ENCODE data around the gene GALNT2.

Gene GALNT2

DNA sequence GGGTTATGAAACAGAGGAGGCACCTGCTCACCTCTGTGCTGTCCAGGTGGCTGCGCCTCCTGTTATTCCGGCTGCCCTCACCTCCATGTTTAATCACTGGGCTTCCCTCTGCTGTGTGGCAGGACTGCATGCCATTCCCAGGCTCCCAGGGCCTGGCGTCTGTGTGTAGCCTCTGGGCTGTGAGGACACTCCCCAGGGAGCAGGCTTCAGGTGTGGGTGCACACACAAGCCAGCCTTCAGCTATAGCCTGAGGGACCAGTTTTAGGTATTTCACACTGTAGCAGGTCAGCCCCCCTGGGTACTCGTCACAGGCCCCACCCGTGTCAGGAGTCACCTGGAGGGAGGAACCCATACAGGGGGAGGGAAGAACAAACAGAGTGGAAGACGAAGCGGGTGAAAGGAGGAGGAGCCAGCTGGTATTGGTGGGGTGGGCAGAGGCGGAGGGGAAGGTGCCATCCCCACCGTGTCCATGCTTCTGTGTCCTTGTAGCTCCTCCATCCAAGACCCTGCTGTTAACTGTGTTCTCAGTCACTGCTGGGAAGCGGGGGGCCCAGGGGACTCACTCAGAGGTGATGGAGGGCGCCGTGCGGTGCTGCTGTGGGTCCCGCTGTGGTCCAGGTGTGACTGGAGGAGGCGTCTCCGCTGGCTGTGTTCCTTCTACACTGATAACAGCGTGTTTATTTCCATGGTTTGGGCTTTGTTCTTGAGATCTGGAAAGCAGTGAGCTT lies 200.5 kb downstream of the GALNT2 start:
- no peak for DNase-seq

DNA sequence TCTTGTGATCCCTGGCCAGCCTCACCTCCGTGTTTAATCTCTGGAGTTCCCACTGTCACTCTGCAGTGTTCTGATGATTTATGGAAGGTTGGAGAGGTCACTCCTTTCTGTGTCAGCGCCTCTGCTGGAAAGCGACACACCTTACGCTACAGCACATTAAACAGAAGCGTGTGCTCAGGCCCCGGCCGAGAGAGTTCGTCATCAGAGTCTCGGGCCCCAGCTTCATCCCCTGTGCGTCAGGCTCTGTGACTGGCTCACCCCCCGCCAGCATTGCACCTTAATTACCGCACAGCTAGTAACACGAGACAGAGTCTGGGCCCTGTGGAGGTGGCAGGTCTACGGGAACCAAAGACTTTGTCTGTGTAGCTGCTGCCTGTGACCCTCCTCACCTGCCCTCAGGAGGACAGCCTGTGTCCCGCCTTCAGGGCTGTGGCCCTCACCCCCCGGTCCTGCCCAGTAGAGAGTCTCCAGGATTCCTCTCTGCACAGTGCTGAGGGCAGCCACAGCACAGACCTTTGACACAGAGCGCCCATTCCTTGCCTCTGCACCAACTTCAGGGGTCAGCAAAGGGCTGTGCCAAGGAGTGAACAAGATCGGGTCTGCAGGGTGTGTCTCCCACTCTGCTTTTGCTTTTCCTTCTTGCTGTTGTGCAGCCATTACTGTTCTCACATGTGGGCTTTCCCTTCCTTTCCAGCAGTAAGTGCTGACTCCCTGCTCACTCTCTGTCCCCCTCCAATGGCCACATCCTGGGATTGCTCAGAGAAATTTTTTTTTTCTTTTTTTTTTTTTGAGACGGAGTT lies 201.5 kb downstream of the GALNT2 start:
- DNase-seq = peak; percentile 84

DNA sequence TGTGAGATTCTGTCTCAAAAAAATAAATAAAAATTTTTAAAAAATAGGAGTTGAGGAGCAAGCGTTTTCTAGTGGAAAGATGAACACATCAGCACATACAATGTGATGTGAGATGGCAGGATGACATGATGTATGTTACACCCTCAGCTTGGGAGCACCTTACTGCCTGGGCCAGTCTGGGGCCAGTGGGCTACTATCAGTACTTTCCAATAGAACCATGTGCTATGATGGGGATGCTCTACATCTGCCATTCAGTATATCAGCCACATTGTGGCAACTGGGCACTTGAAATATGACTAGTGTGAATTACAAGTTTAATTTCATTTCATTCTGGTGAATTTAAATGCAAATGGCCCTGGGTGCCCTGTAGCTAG lies 203.1 kb downstream of the GALNT2 start:
- DNase-seq = no peak

DNA sequence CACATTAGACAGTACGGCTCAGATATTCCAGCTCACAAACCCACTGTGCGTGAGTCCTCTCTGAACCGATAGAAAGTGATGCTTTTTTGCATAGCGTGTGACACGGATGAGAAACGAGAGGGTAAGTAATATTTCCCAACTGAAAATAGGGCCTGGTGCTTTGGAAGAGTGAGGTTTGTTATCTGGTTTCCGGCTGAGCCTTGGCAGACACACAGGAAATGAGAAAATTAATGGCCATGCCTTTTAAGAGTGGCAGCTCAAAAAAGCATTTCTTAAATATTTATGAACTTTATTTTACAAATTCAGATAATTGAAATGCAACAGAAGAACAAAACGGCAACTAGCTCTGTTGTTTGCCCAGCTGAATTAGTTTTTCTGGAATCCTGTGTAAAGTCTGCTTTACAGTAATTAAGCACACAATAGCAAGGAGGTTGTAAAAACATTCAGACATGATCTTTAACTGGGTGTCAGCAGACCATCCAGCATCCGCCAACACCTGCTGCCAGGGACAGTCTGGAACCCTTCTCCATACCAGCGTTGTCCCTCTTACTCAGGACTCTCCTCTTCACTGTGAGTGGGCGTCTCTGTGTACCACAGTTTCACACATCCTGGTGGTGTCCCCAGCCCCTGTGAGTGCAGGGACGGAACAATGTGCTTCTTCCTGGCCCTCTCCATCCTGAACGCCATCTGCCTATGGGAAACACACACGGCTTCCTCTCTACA lies 203.7 kb downstream of the GALNT2 start:
- DNase-seq = no peak

DNA sequence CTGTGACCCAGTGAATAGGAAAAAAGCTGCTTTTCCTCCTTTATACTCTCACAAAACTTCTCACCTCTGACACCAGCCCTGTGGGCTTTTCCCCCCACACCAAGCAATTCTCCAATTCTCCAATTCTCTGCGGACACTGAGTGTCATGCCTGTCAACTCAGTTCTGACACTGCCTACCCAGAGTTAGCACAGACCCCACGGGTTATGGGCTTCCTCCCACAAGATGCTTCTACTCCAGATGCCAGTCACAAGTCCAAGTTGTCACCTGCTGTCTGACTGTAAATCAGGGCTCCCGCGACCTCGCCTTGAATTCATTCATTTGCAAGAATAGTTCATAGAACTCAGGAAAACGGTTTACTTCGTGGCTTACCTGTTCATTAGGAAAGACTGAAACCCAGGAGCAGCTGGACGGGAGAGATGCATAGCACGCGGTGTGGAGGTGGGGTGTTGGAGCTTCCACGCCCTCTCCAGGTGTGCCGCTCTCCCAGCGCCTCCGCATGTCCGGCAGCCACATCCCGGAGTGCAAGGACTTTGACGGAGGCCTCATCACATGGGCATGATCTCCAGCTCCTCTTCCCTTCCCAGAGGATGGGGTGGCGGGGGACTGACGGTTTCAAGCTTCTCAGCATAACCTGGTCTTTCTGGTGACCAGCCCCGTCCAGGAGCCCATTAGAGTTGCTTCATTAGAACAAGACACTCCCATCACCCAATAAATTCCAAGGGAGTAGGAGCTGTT lies 204.4 kb downstream of the GALNT2 start:
- DNase-seq = no peak

DNA sequence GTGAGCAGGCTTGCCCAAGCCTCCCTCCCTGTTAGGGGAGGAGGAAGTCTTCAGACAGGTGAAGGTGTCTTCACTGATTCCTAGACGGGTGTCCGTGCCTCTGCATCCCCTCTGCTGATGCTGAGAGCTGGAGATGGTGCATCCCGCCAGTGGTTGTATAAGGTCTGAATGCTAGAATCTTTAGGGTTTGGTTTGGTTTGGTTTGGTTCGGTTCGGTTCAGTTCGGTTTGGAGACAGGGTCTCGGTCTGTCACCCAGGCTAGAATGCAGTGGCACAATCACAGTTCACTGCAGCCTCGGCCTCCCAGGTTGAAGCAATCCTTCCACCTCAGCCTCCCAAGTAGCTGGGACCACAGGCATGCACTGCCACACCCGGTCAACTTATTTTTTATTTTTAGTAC lies 205.5 kb downstream of the GALNT2 start:
- no peak for DNase-seq

DNA sequence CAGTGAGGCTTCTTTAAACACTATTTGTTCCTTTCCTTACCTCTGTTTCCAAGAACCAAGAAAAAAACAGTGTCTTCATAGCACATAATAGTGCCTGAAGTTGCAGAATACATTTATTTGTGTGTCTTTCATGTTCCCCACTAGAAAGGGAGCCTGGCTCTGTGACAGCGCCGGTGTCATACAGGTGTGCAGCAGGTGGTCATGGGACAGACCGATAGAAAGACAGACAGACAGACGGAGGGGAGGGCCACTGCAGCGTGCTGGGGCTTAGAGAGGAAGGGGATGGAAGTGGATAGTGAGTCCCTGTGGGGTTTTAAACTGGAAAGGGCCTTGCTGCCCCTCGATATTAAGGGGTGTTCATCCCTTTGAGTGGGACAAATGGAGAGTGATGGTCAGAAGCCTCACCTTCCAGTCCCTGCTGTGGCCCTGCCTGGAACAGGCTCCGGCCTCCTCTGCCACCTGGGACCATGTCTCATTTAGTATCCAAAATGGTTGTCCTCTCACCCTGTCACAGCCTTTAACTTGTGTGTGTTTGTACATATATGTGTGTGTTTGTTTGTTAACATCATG lies 206.2 kb downstream of the GALNT2 start:
- no peak for DNase-seq

DNA sequence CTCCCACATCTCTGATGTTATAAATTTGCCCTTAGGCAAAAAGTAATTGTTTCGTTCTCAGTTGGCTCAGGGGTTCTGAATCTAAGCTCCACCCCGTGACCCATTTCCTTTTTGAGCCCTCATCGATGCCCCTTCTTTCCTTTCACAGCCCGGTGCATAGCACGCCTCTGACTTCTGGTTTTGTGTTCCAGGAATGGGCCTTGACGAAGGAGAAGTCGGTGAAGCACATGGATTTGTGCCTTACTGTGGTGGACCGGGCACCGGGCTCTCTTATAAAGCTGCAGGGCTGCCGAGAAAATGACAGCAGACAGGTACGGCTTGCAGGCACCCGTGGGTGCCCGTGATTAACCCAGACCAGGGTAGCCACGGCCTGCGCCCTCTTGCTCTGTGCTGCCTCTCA lies 207.2 kb downstream of the GALNT2 start:
- DNase-seq = no peak

DNA sequence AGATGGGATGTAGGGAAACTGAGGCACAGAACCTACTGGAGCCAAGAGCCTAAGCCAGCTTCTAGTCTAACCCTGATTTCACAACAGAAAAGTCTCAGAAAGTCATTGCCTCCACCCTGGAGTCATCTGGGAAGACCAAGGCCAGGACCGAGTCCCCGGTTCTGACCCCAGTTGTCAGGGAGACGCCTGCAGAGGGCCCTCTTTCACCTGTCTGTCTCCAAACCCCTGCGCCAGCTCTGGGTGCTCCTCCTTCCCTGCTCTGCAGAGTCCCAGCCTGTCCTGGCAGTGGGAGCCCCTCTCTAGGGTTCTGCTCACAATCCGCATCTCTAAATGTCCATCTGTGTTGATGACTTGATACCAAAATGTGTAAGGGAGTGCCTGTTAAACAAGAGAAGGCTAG lies 209.4 kb downstream of the GALNT2 start:
- no peak for DNase-seq

DNA sequence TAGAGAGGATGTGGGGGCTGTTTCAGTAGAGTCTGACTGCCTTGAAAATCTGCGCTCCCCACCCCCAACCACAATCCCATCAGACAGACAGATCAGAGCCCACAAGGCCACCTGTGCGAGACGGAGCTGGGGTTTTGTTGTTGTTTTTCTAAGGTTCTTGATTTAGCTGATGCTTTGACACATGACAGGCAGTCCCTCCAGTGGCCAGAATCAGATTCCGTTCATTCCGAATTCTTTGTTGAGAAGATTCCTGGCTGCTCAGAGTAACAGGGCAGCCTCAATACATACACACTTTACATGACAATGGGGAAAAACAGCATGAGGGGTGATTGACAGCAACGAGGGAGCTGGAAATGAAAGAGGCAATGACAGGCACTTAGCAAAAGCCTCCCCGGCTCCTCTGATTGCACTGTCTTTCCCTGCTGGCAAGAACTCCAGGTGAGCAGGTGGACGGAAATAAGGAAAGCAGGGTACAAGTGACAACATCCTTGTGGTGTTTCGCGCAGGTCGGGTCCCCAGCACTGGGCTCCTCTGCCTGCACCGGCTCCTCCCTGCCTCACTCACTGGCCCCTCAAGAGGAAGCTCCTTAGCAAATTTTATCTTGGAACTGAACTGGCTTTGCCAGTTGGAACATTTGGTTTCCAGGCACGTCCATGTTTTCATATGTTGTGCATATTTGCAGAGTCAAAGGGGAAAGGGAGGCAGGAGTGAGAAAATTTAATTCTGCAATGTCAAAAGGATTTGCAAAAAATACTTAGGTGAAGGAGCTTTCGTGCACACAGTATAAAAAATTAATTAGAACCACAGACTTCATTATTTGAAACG lies 210.4 kb downstream of the GALNT2 start:
- DNase-seq = peak; percentile 72

DNA sequence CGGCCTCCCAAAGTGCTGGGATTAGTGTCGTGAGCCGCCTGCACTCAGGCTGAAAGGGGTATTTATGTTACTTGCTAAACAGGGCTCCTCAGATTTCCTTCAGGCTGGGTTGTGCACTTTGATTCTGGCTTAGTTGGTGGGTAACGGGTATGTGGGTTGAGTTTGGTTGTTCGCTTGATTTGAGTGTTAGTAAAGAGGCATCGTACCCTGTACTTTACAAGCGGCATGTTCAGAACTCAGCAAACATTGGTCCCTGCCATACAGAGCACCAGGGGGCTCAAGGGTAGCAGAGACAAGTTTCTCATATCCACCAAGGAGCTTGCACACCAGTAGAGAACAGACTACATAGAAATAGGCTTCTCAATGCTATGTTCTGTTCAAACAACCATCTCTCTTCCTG lies 211.3 kb downstream of the GALNT2 start:
- DNase-seq = no peak

DNA sequence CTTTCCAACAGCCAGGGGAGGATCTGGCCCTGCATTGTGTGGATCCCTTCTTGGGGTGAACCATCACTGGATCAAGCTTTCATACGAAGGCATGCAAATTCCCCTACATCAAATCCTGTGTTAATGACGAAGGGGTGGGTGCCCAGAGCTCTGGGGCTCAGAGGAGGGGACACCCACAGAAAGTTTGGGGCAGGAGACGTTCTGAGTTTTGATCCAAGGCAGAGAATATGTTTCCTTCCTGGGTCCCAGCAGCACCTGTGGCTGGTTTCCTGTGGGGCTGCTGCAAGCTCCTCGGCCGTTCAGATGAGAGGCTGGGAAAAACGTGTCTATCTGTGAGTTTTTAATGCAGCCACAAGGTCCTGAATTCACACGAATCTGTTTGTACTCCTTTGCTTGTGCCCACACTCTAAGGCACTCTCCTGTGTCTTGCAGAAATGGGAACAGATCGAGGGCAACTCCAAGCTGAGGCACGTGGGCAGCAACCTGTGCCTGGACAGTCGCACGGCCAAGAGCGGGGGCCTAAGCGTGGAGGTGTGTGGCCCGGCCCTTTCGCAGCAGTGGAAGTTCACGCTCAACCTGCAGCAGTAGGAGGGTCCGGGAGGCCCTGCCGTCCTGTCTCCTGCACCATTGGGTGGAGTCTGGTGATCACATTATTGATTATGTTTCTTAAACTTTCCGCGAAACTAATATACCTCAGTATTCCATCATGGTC lies 212.0 kb downstream of the GALNT2 start:
- no peak for DNase-seq

DNA sequence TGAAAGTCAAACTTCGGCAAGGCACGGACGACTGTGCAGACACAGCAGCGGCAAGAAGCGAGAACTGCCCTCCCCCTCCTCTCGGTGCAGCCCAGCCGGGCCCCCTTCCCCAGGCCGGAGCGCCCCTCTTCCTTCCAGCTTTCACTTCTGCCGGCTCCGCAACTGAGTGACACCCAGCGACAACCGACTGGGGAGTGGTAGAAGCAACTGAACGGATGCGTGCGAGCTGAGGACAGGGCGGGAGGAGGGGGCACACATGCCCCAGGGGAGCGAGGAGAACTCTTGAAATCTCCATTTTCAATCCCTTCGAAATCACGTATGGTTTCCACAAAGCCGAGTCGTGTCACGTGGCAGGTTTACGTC lies 212.5 kb downstream of the GALNT2 start:
- DNase-seq = no peak

DNA sequence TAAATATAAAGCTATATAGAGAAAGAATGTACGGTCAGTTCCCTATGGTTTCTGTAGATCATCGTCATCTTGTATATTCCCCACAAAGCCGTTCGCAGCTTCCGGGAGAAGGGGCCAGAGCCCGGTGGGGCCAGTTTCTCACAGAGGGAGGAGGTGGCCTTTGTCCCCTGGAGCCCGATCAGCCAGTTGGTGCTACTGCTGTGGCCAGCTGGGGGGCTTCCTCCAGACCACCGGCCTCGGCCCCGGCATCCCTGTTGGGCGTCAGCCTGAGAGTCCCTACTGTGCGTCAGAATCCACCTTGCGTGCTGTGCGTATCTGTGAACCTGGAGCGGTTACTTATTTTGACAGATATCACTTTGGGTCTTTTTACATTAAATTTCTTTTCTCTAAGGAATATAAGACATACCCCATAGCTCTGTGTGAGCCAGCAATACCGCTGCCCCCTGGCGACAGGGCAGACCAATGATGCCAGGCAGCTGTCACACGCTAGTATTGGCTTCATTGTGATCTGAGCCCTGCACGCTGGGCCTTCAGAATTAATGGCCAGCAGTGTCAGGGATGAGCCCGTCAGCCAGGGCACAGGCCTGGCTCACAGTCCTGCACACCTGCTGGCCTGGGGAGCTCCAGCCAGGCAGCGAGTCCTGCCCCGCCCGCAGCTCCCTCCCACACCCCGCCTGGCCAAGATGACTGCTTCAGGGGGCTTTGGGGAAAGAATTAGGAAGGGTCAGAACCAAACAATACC lies 213.2 kb downstream of the GALNT2 start:
- no peak for DNase-seq

DNA sequence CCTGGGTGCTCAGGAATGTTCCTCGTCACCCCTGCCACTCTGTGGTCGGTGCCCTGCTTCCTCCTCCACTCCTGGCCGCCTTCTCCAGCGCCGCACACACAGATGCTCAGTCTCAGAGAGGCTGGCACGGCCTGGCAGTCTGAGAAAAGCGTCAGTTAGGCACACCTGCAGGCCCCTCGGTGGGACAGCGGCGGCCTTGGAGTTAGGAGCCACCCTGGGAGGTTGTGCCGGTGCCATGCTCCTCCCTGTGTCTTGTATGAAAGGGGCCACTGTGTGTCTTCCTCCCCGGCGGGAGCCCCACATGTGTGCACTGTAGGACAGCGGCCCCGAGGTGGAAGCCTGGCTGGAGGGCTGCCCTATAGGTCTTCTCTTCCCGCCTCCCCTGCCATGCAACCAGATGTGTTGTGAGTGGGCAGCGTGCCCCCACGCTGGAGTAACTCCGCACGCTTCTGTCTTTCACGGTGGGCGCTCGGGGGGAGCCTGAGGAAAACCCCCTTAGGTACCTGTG lies 213.9 kb downstream of the GALNT2 start:
- no peak for DNase-seq

DNA sequence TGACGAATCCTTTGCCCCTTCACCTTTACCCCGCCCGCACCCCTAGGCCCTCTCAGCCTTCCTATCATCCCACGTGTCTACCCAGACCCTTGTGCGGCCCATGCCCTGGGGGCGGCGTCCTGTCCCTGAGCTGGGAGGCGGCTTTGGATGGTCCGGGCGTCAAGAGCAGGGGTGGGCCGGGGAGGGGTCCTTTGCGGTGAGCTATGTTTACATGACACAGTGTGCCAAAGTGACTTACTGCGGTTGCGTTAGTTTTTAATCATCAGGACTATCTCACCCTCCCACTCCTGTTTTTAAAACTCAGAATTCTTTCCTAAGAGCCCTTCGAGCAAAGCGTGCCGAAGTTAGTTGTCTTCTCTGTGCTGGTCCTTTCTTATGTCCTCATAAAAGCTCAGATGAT lies 214.5 kb downstream of the GALNT2 start:
- DNase-seq = no peak

DNA sequence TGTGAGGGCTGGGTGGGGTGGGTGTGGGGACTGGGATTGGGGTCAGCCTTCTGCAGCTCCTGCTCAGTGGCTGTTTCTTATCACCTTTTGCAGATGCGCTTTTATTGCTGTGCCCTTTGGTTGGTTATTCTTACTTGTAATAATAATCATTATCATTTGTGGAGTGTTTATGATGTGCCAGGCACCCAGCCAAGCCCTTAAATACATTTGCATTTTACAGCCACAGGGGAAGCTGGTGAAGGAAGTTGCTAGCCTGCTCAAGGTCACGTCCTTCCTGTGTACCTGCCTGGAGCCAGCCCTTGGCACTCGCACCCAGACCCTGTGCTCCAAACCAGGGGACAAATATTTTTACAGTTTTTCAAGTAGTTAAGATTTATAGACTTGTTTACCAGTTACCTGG lies 215.1 kb downstream of the GALNT2 start:
- no peak for DNase-seq

DNA sequence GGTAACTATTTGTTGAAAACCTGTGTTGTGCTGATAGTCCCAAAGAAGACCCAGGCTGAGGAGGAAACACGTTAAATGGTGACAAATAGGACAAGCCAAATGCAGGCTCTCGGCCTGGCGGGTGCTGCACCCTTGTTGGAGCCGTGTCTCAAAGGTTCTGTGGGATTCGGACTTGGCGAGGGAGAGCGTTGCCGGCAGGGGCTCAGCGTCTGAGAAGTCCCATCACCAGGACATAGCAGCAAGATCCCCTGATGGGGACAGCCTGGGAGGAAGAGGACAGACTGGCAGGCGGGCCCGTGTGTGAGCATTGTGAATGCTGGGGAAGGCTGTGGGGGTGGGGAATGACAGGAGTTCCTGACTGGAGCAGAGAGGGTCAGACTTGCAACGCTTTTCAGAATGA lies 216.6 kb downstream of the GALNT2 start:
- DNase-seq = no peak

DNA sequence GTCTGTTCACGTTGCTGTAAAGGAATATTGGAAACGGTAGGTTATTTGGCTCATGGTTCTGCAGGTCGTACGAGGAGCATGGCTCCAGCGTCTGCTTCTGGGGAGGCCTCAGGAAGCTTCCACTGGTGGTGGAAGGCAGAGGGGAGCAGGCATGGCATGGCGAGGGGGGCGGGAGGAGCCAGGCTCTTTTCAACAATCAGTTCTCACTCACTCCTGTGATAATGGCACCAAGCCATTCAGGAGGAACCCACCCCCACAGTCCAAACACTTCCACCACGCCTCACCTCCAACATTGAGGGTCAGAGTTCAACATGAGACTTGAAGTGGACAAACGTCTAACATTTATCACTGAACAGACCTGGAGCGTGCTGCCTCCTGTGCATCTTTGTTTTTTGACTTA lies 217.9 kb downstream of the GALNT2 start:
- no peak for DNase-seq

DNA sequence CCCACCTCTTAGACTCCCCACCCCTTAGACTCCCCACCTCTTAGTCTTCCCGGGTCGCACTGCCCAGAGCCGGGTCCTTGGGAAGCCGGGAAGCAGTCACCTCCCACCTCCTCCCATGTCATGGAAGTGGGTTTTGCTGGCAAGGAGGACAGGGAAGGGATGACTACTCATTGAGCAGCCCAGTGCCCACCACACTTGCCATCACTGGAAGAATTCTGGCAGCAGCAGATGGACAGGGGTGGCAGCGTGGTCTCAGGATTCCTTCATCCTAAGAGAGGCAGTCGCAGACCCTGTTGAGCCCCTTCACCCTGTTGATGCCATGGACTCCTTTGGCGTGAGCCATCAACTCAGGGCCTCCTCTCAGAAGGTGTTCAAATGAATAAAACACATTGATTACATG lies 218.3 kb downstream of the GALNT2 start:
- DNase-seq = no peak
